GM23248 (cell line): ENCODE data around the gene SKAP2. TPM values are rescaled to one million over a fixed set of nuclear protein-coding genes. Genes with fewer than 3 reads are reported as not detected.

Source experiments
- DNase-seq: peaks from one replicate; pipeline ENCODE4 v3.0.0-alpha.2; 2015
- H2AFZ ChIP-seq: fragments of 200-600 bp; sonication (generic); 2 replicates; pipeline ENCODE4 v1.6.1; 2016; ENCODE audit warnings: antibody characterized with exemption
- H3F3A ChIP-seq: fragments of 200-600 bp; sonication (generic); 2 replicates; pipeline ENCODE4 v1.6.1; 2016; ENCODE audit warnings: mild to moderate bottlenecking, antibody characterized with exemption, mixed run types; ENCODE audit not compliant: insufficient read depth
- H3K27ac ChIP-seq: fragments of 200-600 bp; sonication (generic); 2 replicates; pipeline ENCODE4 v1.5.1; 2016; ENCODE audit warnings: mild to moderate bottlenecking
- H3K27me3 ChIP-seq: fragments of 200-600 bp; sonication (generic); replicated peaks from 2 replicates; pipeline ENCODE4 v1.6.1; 2016; ENCODE audit warnings: mild to moderate bottlenecking; ENCODE audit not compliant: insufficient read depth
- H3K36me3 ChIP-seq: fragments of 200-600 bp; sonication (generic); 2 replicates; pipeline ENCODE4 v1.6.1; 2016; ENCODE audit warnings: low read depth, mild to moderate bottlenecking
- H3K4me1 ChIP-seq: fragments of 200-600 bp; sonication (generic); 2 replicates; pipeline ENCODE4 v1.6.1; 2016; ENCODE audit warnings: mild to moderate bottlenecking; ENCODE audit not compliant: insufficient read depth
- H3K4me2 ChIP-seq: fragments of 200-600 bp; sonication (generic); one replicate; pipeline ENCODE4 v1.6.1; 2016; ENCODE audit warnings: mild to moderate bottlenecking; ENCODE audit not compliant: unreplicated experiment
- H3K4me3 ChIP-seq: fragments of 200-600 bp; sonication (generic); 2 replicates; pipeline ENCODE4 v1.5.1; 2016; ENCODE audit warnings: mild to moderate bottlenecking
- H3K79me2 ChIP-seq: fragments of 200-600 bp; sonication (generic); 2 replicates; pipeline ENCODE4 v1.6.1; 2016; ENCODE audit warnings: mild to moderate bottlenecking; ENCODE audit not compliant: insufficient read depth
- H3K9ac ChIP-seq: fragments of 200-600 bp; sonication (generic); 2 replicates; pipeline ENCODE4 v1.6.1; 2016; ENCODE audit warnings: mild to moderate bottlenecking
- H3K9me2 ChIP-seq: fragments of 200-600 bp; sonication (generic); 2 replicates; pipeline ENCODE4 v1.6.1; 2016; ENCODE audit warnings: mixed run types, mild to moderate bottlenecking, moderate library complexity; ENCODE audit not compliant: insufficient read depth
- H3K9me3 ChIP-seq: fragments of 200-600 bp; sonication (generic); one replicate; pipeline ENCODE4 v1.6.1; 2017; ENCODE audit warnings: low read depth
- H4K20me1 ChIP-seq: fragments of 200-600 bp; sonication (generic); 2 replicates; pipeline ENCODE4 v1.6.0; 2016; ENCODE audit not compliant: insufficient read depth
- EZH2 ChIP-seq: fragments of 200-600 bp; sonication (generic); IDR thresholded peaks from 2 replicates; pipeline ENCODE4 v1.6.1; 2018; ENCODE audit warnings: antibody characterized with exemption, mild to moderate bottlenecking; ENCODE audit not compliant: insufficient read depth, poor library complexity, severe bottlenecking
- EZH2phosphoT487 ChIP-seq: fragments of 200-600 bp; sonication (generic); IDR thresholded peaks from 2 replicates; pipeline ENCODE4 v1.6.1; 2018; ENCODE audit warnings: antibody characterized with exemption, moderate library complexity, mild to moderate bottlenecking, low read depth; ENCODE audit not compliant: insufficient read depth
- WGBS, 2 experiments: methylation state at CpG; one replicate each; pipeline ENCODE4 v1.1.6; 2015 to 2017; ENCODE audit warnings: low lambda C conversion rate in 2 of 2, low coverage in 1 of 2; ENCODE audit errors: missing lambda C conversion rate in 2 of 2; 5-methylcytosine and 5-hydroxymethylcytosine counted together
- in situ Hi-C: fragments of 300-500 bp; cut with MboI; formaldehyde crosslinking; loops from 2 replicates; pipeline ENCODE4 v1.15.0; 2020
- polyA plus RNA-seq: library from polyadenylated mRNA; unstranded; fragments of >200 nt; fragmentation: Nextera tagmentation; extraction: Ambion mirVana; gene quantifications from 2 replicates; pipeline ENCODE4 v1.2.1, GENCODE V29; 2016
- total RNA-seq: library from RNA; depleted of rRNA; stranded (reverse); fragments of >200 nt; shearing (Covaris generic); gene quantifications from 2 replicates; pipeline ENCODE4 v1.2.3, GENCODE V29; 2014

SKAP2 gene
- total and polyA plus RNA-seq, 2 experiments from 2014 or later = 18.7 to 28.9 TPM

- TF ChIP-seq EZH2 (no peak), EZH2phosphoT487 (no peak)
- H3K4me2 ChIP-seq = no peak overlapping the region
- in situ Hi-C loops = loop anchor here (10.0 kb wide), 2 partner anchors 573 to 763 kb away; no protein-coding TSS in a partner anchor
- no peak overlapping the region for H3K9ac ChIP-seq
- no peak for DNase-seq
- no peaks in the 10 kb centered on the region for H3K36me3 ChIP-seq
- H3K9me2 ChIP-seq = no peaks in the 10 kb centered on the region
- H3K4me3 ChIP-seq = no peak overlapping the region
- H3F3A ChIP-seq = no peaks in the 10 kb centered on the region
- no peaks in the 10 kb centered on the region for H3K79me2 ChIP-seq
- no peaks in the 10 kb centered on the region for H3K9me3 ChIP-seq
- no peaks in the 10 kb centered on the region for H3K27me3 ChIP-seq
- WGBS, 2 experiments = 71% methylated on average over 15 of the region's 15 CpGs
- H3K4me1 ChIP-seq = no peaks in the 10 kb centered on the region
- no peaks in the 10 kb centered on the region for H4K20me1 ChIP-seq
- H3K27ac ChIP-seq = no peak overlapping the region
- no peak overlapping the region for H2AFZ ChIP-seq
Observed at GRCh38 chr7:26657686-26658388, 206.6 kb downstream of the SKAP2 start.

- 71 to 79% methylated on average over 2 of the region's 2 CpGs for WGBS, 2 experiments
- no peaks in the 10 kb centered on the region for H3K4me1 ChIP-seq
- H3K36me3 ChIP-seq = no peaks in the 10 kb centered on the region
- H3K4me2 ChIP-seq = no peak overlapping the region
- H4K20me1 ChIP-seq = no peaks in the 10 kb centered on the region
- H2AFZ ChIP-seq = no peak overlapping the region
- no peaks in the 10 kb centered on the region for H3K79me2 ChIP-seq
- no peaks in the 10 kb centered on the region for H3K9me3 ChIP-seq
- H3K27ac ChIP-seq = no peak overlapping the region
- H3K9me2 ChIP-seq = no peaks in the 10 kb centered on the region
- H3F3A ChIP-seq = no peaks in the 10 kb centered on the region
- TF ChIP-seq EZH2 (no peak), EZH2phosphoT487 (no peak)
- no peak overlapping the region for H3K9ac ChIP-seq
- in situ Hi-C loops = loop anchor here (10.0 kb wide), 2 partner anchors 572 to 762 kb away; no protein-coding TSS in a partner anchor
- DNase-seq = no peak
- H3K4me3 ChIP-seq = no peak overlapping the region
- H3K27me3 ChIP-seq = no peaks in the 10 kb centered on the region
Observed at GRCh38 chr7:26657206-26657641, 207.2 kb downstream of the SKAP2 start.

DNA sequence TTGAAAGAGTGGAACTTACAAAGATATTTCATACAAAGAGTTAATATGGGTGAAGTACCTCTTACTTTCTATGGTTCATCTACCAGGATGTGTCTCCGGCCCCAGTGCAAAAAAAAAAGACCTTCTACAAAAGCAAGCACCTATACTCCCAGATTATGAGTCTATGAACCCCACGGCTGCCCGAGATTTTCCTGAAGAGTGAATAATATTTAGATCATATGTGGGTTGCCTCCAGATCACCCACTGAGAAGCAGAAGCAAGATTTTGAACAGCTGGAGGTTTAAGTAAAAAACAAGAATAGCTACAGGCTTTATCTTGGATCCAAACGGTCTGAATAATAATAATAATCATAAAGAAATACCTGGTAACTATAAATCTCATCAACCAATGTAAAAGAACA, 207.7 kb downstream of the SKAP2 start:
- Histone ChIP-seq H3K27ac (no peak overlapping the region), H3K9me3 (no peaks in the 10 kb centered on the region), H3K9me2 (no peaks in the 10 kb centered on the region), H2AFZ (no peak overlapping the region), H3K79me2 (no peaks in the 10 kb centered on the region), H3K27me3 (no peaks in the 10 kb centered on the region), H3F3A (no peaks in the 10 kb centered on the region), H3K4me2 (no peak overlapping the region), H3K9ac (no peak overlapping the region), H4K20me1 (no peaks in the 10 kb centered on the region), H3K4me1 (no peaks in the 10 kb centered on the region), H3K4me3 (no peak overlapping the region), H3K36me3 (no peaks in the 10 kb centered on the region)
- DNase-seq = no peak
- TF ChIP-seq EZH2 = no peak
- no peak for TF ChIP-seq EZH2phosphoT487
- in situ Hi-C loops = loop anchor here (10.0 kb wide), 2 partner anchors 572 to 762 kb away; no protein-coding TSS in a partner anchor
- 85 to 90% methylated on average over 4 of the region's 4 CpGs for WGBS, 2 experiments

GRCh38 chr7:26655781-26656180, 208.6 kb downstream of the SKAP2 start:
- Histone ChIP-seq H3F3A (no peaks in the 10 kb centered on the region), H3K4me1 (no peaks in the 10 kb centered on the region), H4K20me1 (no peaks in the 10 kb centered on the region), H3K27ac (no peak overlapping the region), H3K36me3 (no peaks in the 10 kb centered on the region), H3K9me2 (no peaks in the 10 kb centered on the region), H3K27me3 (no peaks in the 10 kb centered on the region), H3K9me3 (no peaks in the 10 kb centered on the region), H2AFZ (no peak overlapping the region), H3K79me2 (no peaks in the 10 kb centered on the region), H3K9ac (no peak overlapping the region), H3K4me3 (no peak overlapping the region), H3K4me2 (no peak overlapping the region)
- in situ Hi-C loops = loop anchor here (10.0 kb wide), 2 partner anchors 571 to 761 kb away; no protein-coding TSS in a partner anchor
- TF ChIP-seq EZH2phosphoT487 (no peak), EZH2 (no peak)
- DNase-seq = no peak
- 77 to 95% methylated on average over 2 of the region's 2 CpGs for WGBS, 2 experiments
